A549 (cell line): ENCODE data around the gene SPINDOC. TPM values are rescaled to one million over a fixed set of nuclear protein-coding genes. Genes with fewer than 3 reads are reported as not detected.

ENCODE experiments used
- ATAC-seq, 2 experiments: fragments of 200-7000 bp in 1 of 2; fragments of >200 bp in 1 of 2; cut with Nextera tagmentation in 1 of 2; cut with Tn5 transposase in 1 of 2; 3 replicates each; pipeline versions ENCODE4 v1.8.0 to v1.9.1; 2018 to 2020; ENCODE audit warnings: mild to moderate bottlenecking in 1 of 2, moderate library complexity in 1 of 2
- CTCF ChIA-PET: fragments of 300-600 bp; sonication (Branson Sonifier 250); formaldehyde crosslinking; extraction: SDS; loops from one replicate; lab custom pipeline; 2021; ENCODE audit warnings: antibody characterized with exemption, inconsistent platforms; lab: Yijun Ruan, JAX
- POLR2A ChIA-PET: fragments of 350-600 bp; formaldehyde crosslinking; extraction: SDS; loops from one replicate; lab custom pipeline; 2021; ENCODE audit warnings: antibody characterized with exemption, inconsistent platforms; lab: Yijun Ruan, JAX
- DNase-seq, 2 experiments: peaks; one replicate each; pipeline versions ENCODE4 v3.0.0 to v3.0.0-alpha.2; 2011 to 2016; ENCODE audit warnings: low read depth in 1 of 2, low spot score in 1 of 2
- FAIRE-seq: peaks from 2 replicates; lab custom pipeline; 2011; peaks lifted over from hg19 to GRCh38; lab: Jason Lieb, UNC
- H3K27ac ChIP-seq, 2 experiments: fragments of >200 bp; sonication (Bioruptor Twin); formaldehyde crosslinking; 3 replicates each; pipeline ENCODE4 v1.5.1; 2016 to 2017
- H3K4me1 ChIP-seq: fragments of >200 bp; sonication (Bioruptor Twin); formaldehyde crosslinking; 3 replicates; pipeline ENCODE4 v1.6.1; 2016
- H3K4me2 ChIP-seq: fragments of >200 bp; sonication (Bioruptor Twin); formaldehyde crosslinking; 3 replicates; pipeline ENCODE4 v1.6.1; 2016
- H3K4me3 ChIP-seq: fragments of >200 bp; sonication (Bioruptor Twin); formaldehyde crosslinking; 3 replicates; pipeline ENCODE4 v1.5.1; 2016
- H3K9me3 ChIP-seq: fragments of >200 bp; sonication (Bioruptor Twin); formaldehyde crosslinking; 3 replicates; pipeline ENCODE4 v1.6.1; 2016
- ATOH8 ChIP-seq: fragments of 250-450 bp; sonication (Bioruptor Pico); IDR thresholded peaks from 2 replicates; pipeline ENCODE4 v1.5.0; 2020; ENCODE audit warnings: low read depth, mild to moderate bottlenecking, moderate library complexity
- BHLHE40 ChIP-seq: IDR thresholded peaks from 2 replicates; pipeline ENCODE4 v1.6.1; 2012; ENCODE audit warnings: low read depth, low read length, inconsistent platforms
- CBX2 ChIP-seq: fragments of 200-600 bp; sonication (generic); IDR thresholded peaks from 2 replicates; pipeline ENCODE4 v1.6.1; 2016; ENCODE audit warnings: low read depth, mild to moderate bottlenecking, borderline replicate concordance
- CEBPB ChIP-seq, 2 experiments: fragments of >200 bp in 1 of 2; sonication (Bioruptor Twin) in 1 of 2; formaldehyde crosslinking in 1 of 2; IDR thresholded peaks; 2 replicates each; pipeline ENCODE4 v1.6.1; 2012 to 2016
- CHD4 ChIP-seq: fragments of 200-600 bp; sonication (generic); IDR thresholded peaks from 2 replicates; pipeline ENCODE4 v1.6.1; 2016; ENCODE audit warnings: antibody characterized with exemption, mild to moderate bottlenecking, borderline replicate concordance
- JUN ChIP-seq, 2 experiments: fragments of >200 bp; sonication (Bioruptor Twin); formaldehyde crosslinking; IDR thresholded peaks; 2 replicates in 1 of 2; 3 replicates in 1 of 2; pipeline ENCODE4 v1.6.1; 2016 to 2017
- JUNB ChIP-seq: fragments of >200 bp; sonication (Bioruptor Twin); formaldehyde crosslinking; IDR thresholded peaks from 2 replicates; pipeline ENCODE4 v1.6.1; 2016
- KDM5A ChIP-seq: fragments of 200-600 bp; sonication (generic); IDR thresholded peaks from 2 replicates; pipeline ENCODE4 v1.6.1; 2016; ENCODE audit warnings: antibody characterized with exemption, mild to moderate bottlenecking
- MYC ChIP-seq: IDR thresholded peaks from 2 replicates; pipeline ENCODE4 v1.6.1; 2012; ENCODE audit warnings: mild to moderate bottlenecking, inconsistent platforms, low read length, improper control_type of control experiment, borderline replicate concordance
- NFE2L2 ChIP-seq: fragments of 150-350 bp; conservative IDR thresholded peaks from 2 replicates; pipeline ENCODE4 v1.6.1; 2014; ENCODE audit warnings: low read length
- NPAS2 ChIP-seq: fragments of 250-450 bp; sonication (Bioruptor Pico); IDR thresholded peaks from 2 replicates; pipeline ENCODE4 v1.8.0; 2022; ENCODE audit warnings: mild to moderate bottlenecking, moderate library complexity, borderline replicate concordance
- POLR2AphosphoS2 ChIP-seq: conservative IDR thresholded peaks from 2 replicates; pipeline ENCODE4 v1.6.1; 2012; ENCODE audit warnings: low read length, improper control_type of control experiment, inconsistent platforms
- RAD21 ChIP-seq, 2 experiments: fragments of >200 bp in 1 of 2; sonication (Bioruptor Twin) in 1 of 2; formaldehyde crosslinking in 1 of 2; IDR thresholded peaks in 1 of 2; conservative IDR thresholded peaks in 1 of 2; 2 replicates in 1 of 2; 3 replicates in 1 of 2; pipeline ENCODE4 v1.6.1; 2012 to 2018; ENCODE audit warnings: inconsistent platforms in 1 of 2
- RARB ChIP-seq: fragments of 250-450 bp; sonication (Bioruptor Pico); IDR thresholded peaks from 2 replicates; pipeline ENCODE4 v1.8.0; 2021; ENCODE audit warnings: mild to moderate bottlenecking, moderate library complexity
- SMC3 ChIP-seq: fragments of >200 bp; sonication (Bioruptor Twin); formaldehyde crosslinking; IDR thresholded peaks from 3 replicates; pipeline ENCODE4 v1.6.1; 2018; ENCODE audit warnings: inconsistent platforms
- SREBF2 ChIP-seq: fragments of 450-650 bp; IDR thresholded peaks from 2 replicates; pipeline ENCODE4 v1.6.1; 2014; ENCODE audit warnings: mild to moderate bottlenecking, moderate library complexity
- TP53 ChIP-seq: fragments of 250-450 bp; sonication (Bioruptor Pico); IDR thresholded peaks from 2 replicates; pipeline ENCODE4 v1.5.0; 2021; ENCODE audit warnings: mild to moderate bottlenecking, moderate library complexity
- ZNF302 ChIP-seq: fragments of 250-450 bp; sonication (Bioruptor Pico); IDR thresholded peaks from 2 replicates; pipeline ENCODE4 v1.9.0; 2021; ENCODE audit warnings: inconsistent platforms, mild to moderate bottlenecking, moderate library complexity
- WGBS: methylation state at CpG from one replicate; pipeline ENCODE4 v1.1.6; 2017; ENCODE audit errors: missing lambda C conversion rate; 5-methylcytosine and 5-hydroxymethylcytosine counted together
- polyA plus RNA-seq, 4 experiments: library from polyadenylated mRNA; depleted of rRNA in 3 of 4; stranded (reverse); fragments of >200 nt; fragmentation: RNase III in 1 of 4; extraction: RNeasy Plus Mini Kit Qiagen cat#74134 plus additional on column Dnase treatment in 1 of 4; gene quantifications; 2 replicates in 3 of 4; 3 replicates in 1 of 4; pipeline ENCODE4 v1.2.3, GENCODE V29; 2011 to 2017
- TF ChIP-seq, protein P1 (sequence below): IDR thresholded peaks from 2 replicates; pipeline ENCODE4 v1.6.1; 2012
- TF ChIP-seq, protein P2 (sequence below): fragments of >200 bp; sonication (Bioruptor Twin); formaldehyde crosslinking; IDR thresholded peaks from 3 replicates; pipeline ENCODE4 v1.6.1; 2016
- TF ChIP-seq, protein P3 (sequence below): fragments of >200 bp; sonication (Bioruptor Twin); formaldehyde crosslinking; IDR thresholded peaks from 3 replicates; pipeline ENCODE4 v1.5.1; 2016

Gene SPINDOC
- polyA plus RNA-seq, 2 of the 4 experiments (the other 2 are of a cell fraction), result 17.6 to 34.8 TPM

- WGBS, result 88% methylated on average over 12 of the region's 12 CpGs
- FAIRE-seq (no peak), DNase-seq (no peak), ATAC-seq (no peak)
- TF ChIP-seq TP53 (CRISPR knock-in tag) (no peak), CHD4 (no peak), SMC3 (no peak), ZNF302 (CRISPR knock-in tag) (no peak), JUNB (no peak), CEBPB (IDR thresholded peaks at IDR 0.05) (no peak), NFE2L2 (no peak), ATOH8 (CRISPR knock-in tag) (no peak), RAD21 (conservative IDR thresholded peaks at IDR 0.05 in 1 of 2, IDR thresholded peaks at IDR 0.05 in 1 of 2) (no peak), MYC (no peak), NPAS2 (CRISPR knock-in tag) (no peak), KDM5A (no peak), POLR2AphosphoS2 (no peak), CBX2 (no peak), BHLHE40 (no peak), SREBF2 (no peak)
- TF ChIP-seq, protein P1, sequence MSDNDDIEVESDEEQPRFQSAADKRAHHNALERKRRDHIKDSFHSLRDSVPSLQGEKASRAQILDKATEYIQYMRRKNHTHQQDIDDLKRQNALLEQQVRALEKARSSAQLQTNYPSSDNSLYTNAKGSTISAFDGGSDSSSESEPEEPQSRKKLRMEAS, result no peak
- TF ChIP-seq, protein P2, sequence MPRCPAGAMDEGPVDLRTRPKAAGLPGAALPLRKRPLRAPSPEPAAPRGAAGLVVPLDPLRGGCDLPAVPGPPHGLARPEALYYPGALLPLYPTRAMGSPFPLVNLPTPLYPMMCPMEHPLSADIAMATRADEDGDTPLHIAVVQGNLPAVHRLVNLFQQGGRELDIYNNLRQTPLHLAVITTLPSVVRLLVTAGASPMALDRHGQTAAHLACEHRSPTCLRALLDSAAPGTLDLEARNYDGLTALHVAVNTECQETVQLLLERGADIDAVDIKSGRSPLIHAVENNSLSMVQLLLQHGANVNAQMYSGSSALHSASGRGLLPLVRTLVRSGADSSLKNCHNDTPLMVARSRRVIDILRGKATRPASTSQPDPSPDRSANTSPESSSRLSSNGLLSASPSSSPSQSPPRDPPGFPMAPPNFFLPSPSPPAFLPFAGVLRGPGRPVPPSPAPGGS, result no peak
- Histone ChIP-seq H3K4me3 (no peak overlapping the region), H3K9me3 (no peaks in the 10 kb centered on the region), H3K4me2 (no peak overlapping the region), H3K27ac (no peak overlapping the region), H3K4me1 (peaks cover 10% of the 10 kb centered on the region; the same call in 2 of the 3 replicates)
- CTCF ChIA-PET, result interaction anchor here (0.8 to 7.5 kb wide), 7 partner anchors 67 to 316 kb away, joined by 3 to 236 read pairs (median 28); partner anchors contain the start of genes NAA40 and ZFTA
- POLR2A ChIA-PET, result no interaction called here
Measured at GRCh38 chr11:63834535-63835157, 21.4 kb downstream of the SPINDOC start.

GRCh38 chr11:63835158-63835545, 21.9 kb downstream of the SPINDOC start:
- Histone ChIP-seq H3K27ac (no peak overlapping the region), H3K4me3 (no peak overlapping the region), H3K4me1 (peaks cover 10% of the 10 kb centered on the region; the same call in 2 of the 3 replicates), H3K4me2 (no peak overlapping the region), H3K9me3 (no peaks in the 10 kb centered on the region)
- TF ChIP-seq MYC (no peak), RARB (CRISPR knock-in tag) (no peak), RAD21 (conservative IDR thresholded peaks at IDR 0.05 in 1 of 2, IDR thresholded peaks at IDR 0.05 in 1 of 2) (no peak)
- ChIA-PET CTCF (interaction anchor here (0.7 to 7.5 kb wide), 9 partner anchors 12 to 315 kb away, joined by 3 to 236 read pairs (median 28); partner anchors contain the start of gene ZFTA), POLR2A (no interaction called here)
- WGBS, result 79% methylated on average over 6 of the region's 6 CpGs
- DNase-seq (no peak), FAIRE-seq (no peak), ATAC-seq (no peak)

- ATAC-seq, result peak; percentile 69
- Histone ChIP-seq H3K4me1 (peaks cover 29% of the 10 kb centered on the region), H3K27ac (peak overlapping the region in 1 of 2 experiments; percentile 30; a peak in 3 of 6 replicates), H3K4me3 (no peak overlapping the region), H3K9me3 (no peaks in the 10 kb centered on the region), H3K4me2 (no peak overlapping the region)
- POLR2A ChIA-PET, result interaction anchor here (0.5 kb wide), 1 partner anchor 9 kb away, joined by 3 read pairs; no protein-coding TSS in a partner anchor
- TF ChIP-seq, protein P3, sequence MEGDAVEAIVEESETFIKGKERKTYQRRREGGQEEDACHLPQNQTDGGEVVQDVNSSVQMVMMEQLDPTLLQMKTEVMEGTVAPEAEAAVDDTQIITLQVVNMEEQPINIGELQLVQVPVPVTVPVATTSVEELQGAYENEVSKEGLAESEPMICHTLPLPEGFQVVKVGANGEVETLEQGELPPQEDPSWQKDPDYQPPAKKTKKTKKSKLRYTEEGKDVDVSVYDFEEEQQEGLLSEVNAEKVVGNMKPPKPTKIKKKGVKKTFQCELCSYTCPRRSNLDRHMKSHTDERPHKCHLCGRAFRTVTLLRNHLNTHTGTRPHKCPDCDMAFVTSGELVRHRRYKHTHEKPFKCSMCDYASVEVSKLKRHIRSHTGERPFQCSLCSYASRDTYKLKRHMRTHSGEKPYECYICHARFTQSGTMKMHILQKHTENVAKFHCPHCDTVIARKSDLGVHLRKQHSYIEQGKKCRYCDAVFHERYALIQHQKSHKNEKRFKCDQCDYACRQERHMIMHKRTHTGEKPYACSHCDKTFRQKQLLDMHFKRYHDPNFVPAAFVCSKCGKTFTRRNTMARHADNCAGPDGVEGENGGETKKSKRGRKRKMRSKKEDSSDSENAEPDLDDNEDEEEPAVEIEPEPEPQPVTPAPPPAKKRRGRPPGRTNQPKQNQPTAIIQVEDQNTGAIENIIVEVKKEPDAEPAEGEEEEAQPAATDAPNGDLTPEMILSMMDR, result peak; percentile 93
- peak; percentile 91 to 93 for TF ChIP-seq RAD21 (conservative IDR thresholded peaks at IDR 0.05 in 1 of 2, IDR thresholded peaks at IDR 0.05 in 1 of 2)
- TF ChIP-seq JUN (IDR thresholded peaks at IDR 0.05), result no peak
- TF ChIP-seq SMC3, result peak; percentile 94
- DNase-seq, result peak; percentile 79 to 92
- FAIRE-seq, result no peak
- 15% methylated on average over 5 of the region's 5 CpGs for WGBS
- CTCF ChIA-PET, result interaction anchor here (0.7 to 7.5 kb wide), 75 partner anchors 8 to 468 kb away, joined by 3 to 236 read pairs (median 5); partner anchors contain the start of genes COX8A, ESRRA, NAA40 and RCOR2
Measured at GRCh38 chr11:63837027-63837688, 23.9 kb downstream of the SPINDOC start.
